Thymus (tissue), 11 donors: ENCODE data around the gene ZDHHC1. TPM values are rescaled to one million over a fixed set of nuclear protein-coding genes. Genes with fewer than 3 reads are reported as not detected.

Experiments used
- DNase-seq, 9 donors: peaks; one replicate each; pipeline ENCODE4 v3.0.0-alpha.2; 2013; ENCODE audit warnings: low spot score in 9 of 9, low read depth in 6 of 9, missing footprints in 1 of 9
- H3K27ac ChIP-seq, 2 donors: one replicate each; pipeline ENCODE4 v1.5.1; 2013; ENCODE audit warnings: control low read depth in 1 of 2, low read depth in 1 of 2, low read length in 1 of 2, mild to moderate bottlenecking in 1 of 2, moderate library complexity in 1 of 2
- H3K27me3 ChIP-seq, 2 donors: one replicate each; pipeline ENCODE4 v1.5.1; 2013; ENCODE audit warnings: low read length in 1 of 2; ENCODE audit not compliant: control insufficient read depth in 2 of 2, insufficient read depth in 1 of 2
- H3K36me3 ChIP-seq, 2 donors: one replicate each; pipeline ENCODE4 v1.5.1; 2013; ENCODE audit warnings: low read length in 1 of 2, mild to moderate bottlenecking in 1 of 2, moderate library complexity in 1 of 2; ENCODE audit not compliant: control insufficient read depth in 2 of 2, insufficient read depth in 2 of 2
- H3K4me1 ChIP-seq, 2 donors: one replicate each; pipeline ENCODE4 v1.5.1; 2013; ENCODE audit warnings: low read length in 2 of 2; ENCODE audit not compliant: control insufficient read depth in 2 of 2, insufficient read depth in 2 of 2
- H3K4me3 ChIP-seq, 2 donors: one replicate each; pipeline ENCODE4 v1.5.1; 2013; ENCODE audit warnings: low read length in 2 of 2, control low read depth in 1 of 2, mild to moderate bottlenecking in 1 of 2
- H3K9me3 ChIP-seq, 2 donors: one replicate each; pipeline ENCODE4 v1.5.1; 2013; ENCODE audit warnings: low read length in 1 of 2, mild to moderate bottlenecking in 1 of 2; ENCODE audit not compliant: control insufficient read depth in 2 of 2, insufficient read depth in 1 of 2
- WGBS: extraction: QIAGEN DNeasy Blood & Tissue Kit; methylation state at CpG from one replicate; pipeline ENCODE4 v1.1.7; 2013; 5-methylcytosine and 5-hydroxymethylcytosine counted together
- polyA plus RNA-seq: library from polyadenylated mRNA; stranded (reverse); fragments of 200-250 nt; gene quantifications from one replicate; pipeline ENCODE4 v1.2.3, GENCODE V29; 2013
- total RNA-seq: library from RNA; stranded (reverse); fragments of 120-200 nt; gene quantifications from one replicate; pipeline ENCODE4 v1.2.4, GENCODE V29; 2013
- donor health status: healthy.

The ZDHHC1 gene
- total and polyA plus RNA-seq, 2 donors: 0.52 to 2.5 TPM

- Histone ChIP-seq H3K27me3 (peaks cover 40 to 96% of the 10 kb centered on the region in 2 donors), H3K36me3 (no peaks in the 10 kb centered on the region), H3K9me3 (peaks cover 0 to 15% of the 10 kb centered on the region in 2 donors), H3K27ac (no peak overlapping the region), H3K4me3 (no peak overlapping the region), H3K4me1 (peaks cover 0 to 17% of the 10 kb centered on the region in 2 donors)
- DNase-seq: no peak
- WGBS: 6% methylated on average over 88 of the region's 88 CpGs
Measured at GRCh38 chr16:67394155-67395104, 21.8 kb downstream of the ZDHHC1 start.

- WGBS: 9% methylated on average over 20 of the region's 20 CpGs
- H3K27me3 ChIP-seq: peaks cover 40 to 92% of the 10 kb centered on the region in 2 donors
- H3K27ac ChIP-seq: no peak overlapping the region
- DNase-seq: no peak
- no peaks in the 10 kb centered on the region for H3K36me3 ChIP-seq
- peaks cover 0 to 17% of the 10 kb centered on the region in 2 donors for H3K4me1 ChIP-seq
- peak overlapping the region in 1 of 2 donors; percentile 4 for H3K4me3 ChIP-seq
- H3K9me3 ChIP-seq: peaks cover 0 to 15% of the 10 kb centered on the region in 2 donors
Measured at GRCh38 chr16:67393788-67394154, 22.5 kb downstream of the ZDHHC1 start.

- Histone ChIP-seq H3K27me3 (peaks cover 40 to 92% of the 10 kb centered on the region in 2 donors), H3K27ac (no peak within 1 kb of the TSS), H3K9me3 (peaks cover 0 to 15% of the 10 kb centered on the region in 2 donors), H3K4me1 (peaks cover 0 to 17% of the 10 kb centered on the region in 2 donors), H3K4me3 (peak within 1 kb of the TSS in 1 of 2 donors; percentile 4), H3K36me3 (no peaks in the 10 kb centered on the region)
- 11% methylated on average over 56 of the region's 56 CpGs for WGBS
- no peak for DNase-seq
Measured at GRCh38 chr16:67393111-67393787, 23.0 kb downstream of the ZDHHC1 start, which contains the start of gene TPPP3. TSS of gene TPPP3 (minus strand) at chr16:67393498. CDS start at chr16:67391111, 2,387 bp downstream.

GRCh38 chr16:67392301-67393059 is 23.8 kb downstream of the ZDHHC1 start:
- Histone ChIP-seq H3K27ac (no peak overlapping the region), H3K36me3 (no peaks in the 10 kb centered on the region), H3K9me3 (peaks cover 0 to 15% of the 10 kb centered on the region in 2 donors), H3K4me1 (peaks cover 0 to 17% of the 10 kb centered on the region in 2 donors), H3K4me3 (no peak overlapping the region), H3K27me3 (peaks cover 39 to 90% of the 10 kb centered on the region in 2 donors)
- no peak for DNase-seq
- 92% methylated on average over 18 of the region's 18 CpGs for WGBS

- Histone ChIP-seq H3K9me3 (peaks cover 0 to 15% of the 10 kb centered on the region in 2 donors), H3K27ac (no peak overlapping the region), H3K27me3 (peaks cover 37 to 88% of the 10 kb centered on the region in 2 donors), H3K4me3 (no peak overlapping the region), H3K4me1 (peaks cover 0 to 13% of the 10 kb centered on the region in 2 donors), H3K36me3 (no peaks in the 10 kb centered on the region)
- WGBS: 89% methylated on average over 15 of the region's 15 CpGs
- DNase-seq: no peak
Measured at GRCh38 chr16:67391424-67392300, 24.6 kb downstream of the ZDHHC1 start.

- Histone ChIP-seq H3K9me3 (peaks cover 0 to 15% of the 10 kb centered on the region in 2 donors), H3K36me3 (no peaks in the 10 kb centered on the region), H3K27ac (no peak overlapping the region), H3K4me3 (no peak overlapping the region), H3K4me1 (peaks cover 0 to 9% of the 10 kb centered on the region in 2 donors), H3K27me3 (peaks cover 34 to 81% of the 10 kb centered on the region in 2 donors)
- WGBS: 95% methylated on average over 11 of the region's 11 CpGs
- DNase-seq: no peak
Measured at GRCh38 chr16:67390816-67391423, 25.4 kb downstream of the ZDHHC1 start.

- WGBS: 70% methylated on average over 27 of the region's 27 CpGs
- H3K4me3 ChIP-seq: no peak overlapping the region
- peaks cover 0 to 9% of the 10 kb centered on the region in 2 donors for H3K9me3 ChIP-seq
- H3K27me3 ChIP-seq: peaks cover 27 to 77% of the 10 kb centered on the region in 2 donors
- no peak for DNase-seq
- H3K27ac ChIP-seq: no peak overlapping the region
- H3K36me3 ChIP-seq: no peaks in the 10 kb centered on the region
- peaks cover 0 to 9% of the 10 kb centered on the region in 2 donors for H3K4me1 ChIP-seq
Measured at GRCh38 chr16:67389911-67390815, 26.1 kb downstream of the ZDHHC1 start.
